ENCODE data around the gene CD33. TPM values are rescaled to one million over a fixed set of nuclear protein-coding genes. Genes with fewer than 3 reads are reported as not detected.
"Not testable (repeated sequence)": the region's sequence is repeated elsewhere in the genome, so short reads cannot be mapped to it uniquely, and the experiment has no call there.

Gene CD33
- total RNA-seq = 1 to 10 TPM in 3 of 4 donors, under 1 TPM in 1; 0.54 to 4.0 (median 1.8) TPM

DNA sequence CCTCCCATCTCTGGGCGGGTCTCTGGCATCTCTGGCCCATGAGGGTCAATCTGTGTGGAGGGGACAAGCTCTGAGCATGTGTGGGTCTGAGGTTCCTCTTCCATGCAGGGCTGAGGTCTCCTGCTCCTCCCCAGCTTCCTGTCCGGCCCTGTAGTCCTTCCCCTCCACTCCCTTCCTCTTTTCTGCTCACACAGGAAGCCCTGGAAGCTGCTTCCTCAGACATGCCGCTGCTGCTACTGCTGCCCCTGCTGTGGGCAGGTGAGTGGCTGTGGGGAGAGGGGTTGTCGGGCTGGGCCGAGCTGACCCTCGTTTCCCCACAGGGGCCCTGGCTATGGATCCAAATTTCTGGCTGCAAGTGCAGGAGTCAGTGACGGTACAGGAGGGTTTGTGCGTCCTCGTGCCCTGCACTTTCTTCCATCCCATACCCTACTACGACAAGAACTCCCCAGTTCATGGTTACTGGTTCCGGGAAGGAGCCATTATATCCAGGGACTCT lies at the start of gene CD33:
CD33 (plus strand) TSS at position 183 of the 496 bp plus-strand sequence; CDS start at position 222, 39 bp downstream.
- 60 to 80% methylated on average over 11 of the region's 11 CpGs for WGBS, 2 donors
- DNase-seq; intact Hi-C loops (cut with DNase I); H3K4me3 ChIP-seq (replicated peaks in 1 of 3); H3K27ac ChIP-seq; H3K27me3 ChIP-seq; H3K9me3 ChIP-seq; H3K4me1 ChIP-seq; H3K36me3 ChIP-seq: not testable (repeated sequence)

DNA sequence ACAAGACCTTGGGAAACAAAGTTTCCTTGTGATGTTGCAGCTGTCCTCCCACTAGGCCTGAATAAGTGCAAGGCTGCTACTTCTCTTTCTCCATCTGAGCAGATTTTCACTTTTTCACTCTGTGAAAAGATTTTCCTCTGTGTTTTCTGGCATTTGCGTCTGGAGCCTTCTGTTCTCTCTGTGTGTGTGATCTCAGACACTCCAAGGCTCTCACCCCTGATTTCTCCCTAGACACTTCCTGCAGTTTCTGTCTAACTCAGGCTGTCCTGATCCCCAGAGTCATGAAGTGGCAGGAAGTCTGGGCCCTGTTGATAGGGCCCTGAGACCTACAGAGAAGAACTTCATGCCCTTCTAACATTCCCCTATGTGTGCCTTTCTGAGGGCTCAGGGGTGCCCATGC lies 45.6 kb upstream of the CD33 start:
- H3K9me3 ChIP-seq = no peaks in the 10 kb centered on the region
- H3K27me3 ChIP-seq = peaks cover 4% of the 10 kb centered on the region
- no peak for DNase-seq
- no peak overlapping the region for H3K4me3 ChIP-seq (replicated peaks in 1 of 3)
- H3K36me3 ChIP-seq = no peaks in the 10 kb centered on the region
- TF ChIP-seq, protein P1, sequence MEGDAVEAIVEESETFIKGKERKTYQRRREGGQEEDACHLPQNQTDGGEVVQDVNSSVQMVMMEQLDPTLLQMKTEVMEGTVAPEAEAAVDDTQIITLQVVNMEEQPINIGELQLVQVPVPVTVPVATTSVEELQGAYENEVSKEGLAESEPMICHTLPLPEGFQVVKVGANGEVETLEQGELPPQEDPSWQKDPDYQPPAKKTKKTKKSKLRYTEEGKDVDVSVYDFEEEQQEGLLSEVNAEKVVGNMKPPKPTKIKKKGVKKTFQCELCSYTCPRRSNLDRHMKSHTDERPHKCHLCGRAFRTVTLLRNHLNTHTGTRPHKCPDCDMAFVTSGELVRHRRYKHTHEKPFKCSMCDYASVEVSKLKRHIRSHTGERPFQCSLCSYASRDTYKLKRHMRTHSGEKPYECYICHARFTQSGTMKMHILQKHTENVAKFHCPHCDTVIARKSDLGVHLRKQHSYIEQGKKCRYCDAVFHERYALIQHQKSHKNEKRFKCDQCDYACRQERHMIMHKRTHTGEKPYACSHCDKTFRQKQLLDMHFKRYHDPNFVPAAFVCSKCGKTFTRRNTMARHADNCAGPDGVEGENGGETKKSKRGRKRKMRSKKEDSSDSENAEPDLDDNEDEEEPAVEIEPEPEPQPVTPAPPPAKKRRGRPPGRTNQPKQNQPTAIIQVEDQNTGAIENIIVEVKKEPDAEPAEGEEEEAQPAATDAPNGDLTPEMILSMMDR (IDR thresholded peaks at IDR 0.05) = no peak
- no peak for TF ChIP-seq POLR2A (IDR thresholded peaks at IDR 0.05)
- H3K27ac ChIP-seq = no peak overlapping the region
- H3K4me1 ChIP-seq = no peaks in the 10 kb centered on the region
- 21 to 38% methylated on average over 1 of the region's 1 CpG for WGBS, 2 donors
- intact Hi-C loops (cut with DNase I) = no loop called here

DNA sequence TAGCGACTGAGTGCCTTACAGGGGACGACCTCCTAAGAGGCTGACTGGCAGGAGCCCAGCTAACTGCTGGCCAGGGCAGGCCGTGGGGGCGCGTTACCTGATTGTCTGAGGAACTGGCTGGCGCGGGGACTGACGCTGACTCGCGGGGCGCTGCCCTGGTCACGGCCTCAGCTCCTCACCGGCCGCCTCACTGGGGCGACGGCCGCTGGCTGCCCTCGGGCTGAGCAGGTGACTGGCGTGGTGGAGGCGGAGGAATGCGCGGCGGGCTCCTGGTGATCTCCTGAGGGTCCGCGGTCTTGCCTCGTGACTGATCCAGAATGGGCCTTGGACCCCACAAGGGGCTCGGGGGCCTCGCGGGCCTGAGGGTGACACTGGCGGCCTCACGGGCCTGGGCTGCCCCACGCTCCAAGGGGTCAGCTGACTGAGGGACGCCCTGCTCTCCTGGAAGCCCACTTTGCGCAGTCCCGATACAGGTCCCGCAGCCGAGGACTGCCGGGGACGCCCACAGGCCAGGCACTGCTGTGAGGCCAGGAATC lies 43.4 kb upstream of the CD33 start:
- Histone ChIP-seq H3K27me3 (peaks cover 4% of the 10 kb centered on the region), H3K4me1 (no peaks in the 10 kb centered on the region), H3K4me3 (replicated peaks in 1 of 3) (no peak overlapping the region), H3K9me3 (no peaks in the 10 kb centered on the region), H3K27ac (no peak overlapping the region), H3K36me3 (no peaks in the 10 kb centered on the region)
- no peak for DNase-seq
- TF ChIP-seq POLR2A (IDR thresholded peaks at IDR 0.05) = no peak
- TF ChIP-seq, protein P1 (IDR thresholded peaks at IDR 0.05) = no peak
- intact Hi-C loops (cut with DNase I) = no loop called here
- WGBS, 2 donors = 91 to 97% methylated on average over 15 to 25 of the region's 39 CpGs

DNA sequence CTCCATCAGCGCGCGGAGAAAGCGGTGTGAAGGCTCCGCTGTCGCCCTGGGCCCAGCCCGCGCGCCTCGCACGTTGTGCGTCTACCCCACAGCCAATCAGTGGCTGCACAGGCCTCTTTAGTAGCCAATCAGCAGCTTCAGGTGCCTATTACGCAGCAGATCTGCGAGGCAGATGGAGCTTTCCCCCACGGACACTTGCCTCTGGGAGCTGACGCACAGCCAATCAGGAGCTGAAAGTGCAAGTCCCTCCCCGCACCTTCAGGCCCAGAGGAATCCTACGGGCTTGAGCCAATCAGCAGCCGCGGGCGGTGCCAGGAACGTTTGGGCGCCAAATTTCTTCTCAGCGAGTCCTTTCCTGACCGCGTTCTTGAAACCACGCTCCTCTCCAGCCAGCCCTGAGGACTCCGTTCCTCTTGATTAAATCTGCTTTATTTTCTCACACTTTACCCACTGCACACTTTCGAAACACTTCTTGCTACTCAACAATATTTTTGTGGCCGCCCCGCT lies 42.9 kb upstream of the CD33 start:
- 47 to 78% methylated on average over 27 to 30 of the region's 31 CpGs for WGBS, 2 donors
- DNase-seq = peak; percentile 16 to 47
- H3K4me3 ChIP-seq (replicated peaks in 1 of 3) = no peak overlapping the region
- peaks cover 4% of the 10 kb centered on the region for H3K27me3 ChIP-seq
- H3K4me1 ChIP-seq = no peaks in the 10 kb centered on the region
- H3K9me3 ChIP-seq = no peaks in the 10 kb centered on the region
- intact Hi-C loops (cut with DNase I) = no loop called here
- H3K27ac ChIP-seq = no peak overlapping the region
- no peaks in the 10 kb centered on the region for H3K36me3 ChIP-seq
- TF ChIP-seq POLR2A (IDR thresholded peaks at IDR 0.05) = no peak
- TF ChIP-seq, protein P1 (IDR thresholded peaks at IDR 0.05) = no peak

DNA sequence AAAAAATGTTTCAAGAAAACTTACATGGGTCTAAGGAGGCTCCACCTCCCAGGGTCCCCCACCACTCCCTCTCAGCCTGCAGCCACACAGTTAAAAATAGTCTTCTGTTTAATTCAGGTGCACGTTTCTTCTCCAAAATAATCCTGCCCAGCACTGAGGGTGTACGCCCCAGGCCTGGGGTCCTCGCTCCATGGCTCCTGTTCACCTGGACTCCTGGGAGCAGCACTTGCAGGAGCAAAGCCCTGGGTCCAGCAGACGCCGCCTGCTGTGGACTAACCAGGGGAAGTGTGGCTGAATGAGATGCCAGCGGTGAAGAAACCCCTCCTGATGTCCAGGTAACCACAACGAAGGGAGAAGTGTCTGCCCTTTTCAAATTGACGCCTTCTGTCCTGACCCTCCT lies 41.3 kb upstream of the CD33 start:
- Histone ChIP-seq H3K9me3 (no peaks in the 10 kb centered on the region), H3K4me3 (replicated peaks in 1 of 3) (no peak overlapping the region), H3K27me3 (peaks cover 4% of the 10 kb centered on the region), H3K4me1 (no peaks in the 10 kb centered on the region), H3K27ac (no peak overlapping the region), H3K36me3 (no peaks in the 10 kb centered on the region)
- no peak for DNase-seq
- no peak for TF ChIP-seq POLR2A (IDR thresholded peaks at IDR 0.05)
- TF ChIP-seq, protein P1 (IDR thresholded peaks at IDR 0.05) = no peak
- WGBS, 2 donors = 77 to 86% methylated on average over 5 to 8 of the region's 8 CpGs
- intact Hi-C loops (cut with DNase I) = no loop called here
